HCT116 (cell line): ENCODE results near the gene PPRC1. TPM values are rescaled to one million over a fixed set of nuclear protein-coding genes. Genes with fewer than 3 reads are reported as not detected.

ENCODE experiments used
- ATAC-seq: fragments of 200-7000 bp; cut with Tn5 transposase; 2 replicates; pipeline ENCODE4 v1.9.1; 2020; ENCODE audit warnings: mild to moderate bottlenecking, moderate library complexity
- BruUV-seq: library from RNA; stranded (reverse); fragments of 400-500 nt; replicated peaks from 2 replicates; lab custom pipeline; 2021; lab: Mats Ljungman, UMichigan
- CTCF ChIA-PET: fragments of 300-600 bp; sonication (Branson Sonifier 250); formaldehyde crosslinking; loops from one replicate; lab custom pipeline; 2021; ENCODE audit warnings: antibody characterized with exemption; lab: Charles Lee
- POLR2A ChIA-PET: fragments of 300-600, 350-600 bp; sonication (Branson Sonifier 250); formaldehyde crosslinking; loops from one replicate; lab custom pipeline; 2021; ENCODE audit warnings: antibody characterized with exemption; lab: Charles Lee
- RAD21 ChIA-PET, 2 experiments: fragments of 300-600 bp; sonication (Branson Sonifier 250); formaldehyde crosslinking; loops; one replicate each; lab custom pipeline; 2023; ENCODE audit warnings: low total read pairs in 2 of 2; ENCODE audit not compliant: uncharacterized antibody in 2 of 2, unreplicated experiment in 2 of 2, low non-redundant PET in 1 of 2; lab: Charles Lee
- DNase-seq: peaks from one replicate; pipeline ENCODE4 v3.0.0-alpha.2; 2010; ENCODE audit warnings: low read depth, low spot score
- H2AFZ ChIP-seq: fragments of 200-600 bp; shearing (Covaris generic), sonication (generic); 2 replicates; pipeline ENCODE4 v1.6.1; 2017; ENCODE audit warnings: low read depth, mixed run types, mixed read lengths, antibody characterized with exemption, low read length; ENCODE audit not compliant: poor library complexity, severe bottlenecking
- H3K27ac ChIP-seq: 2 replicates; pipeline ENCODE4 v1.5.1; 2012; ENCODE audit warnings: low read depth, low read length
- H3K27me3 ChIP-seq: fragments of 200-600 bp; sonication (generic); 2 replicates; pipeline ENCODE4 v1.6.1; 2016; ENCODE audit warnings: mixed run types, low read length, mixed read lengths; ENCODE audit not compliant: insufficient read depth
- H3K36me3 ChIP-seq, 2 experiments: fragments of 200-500 bp in 1 of 2; fragments of 200-600 bp in 1 of 2; sonication (Bioruptor generic) in 1 of 2; sonication (generic) in 1 of 2; 2 replicates each; pipeline versions ENCODE4 v1.5.1 to v1.6.1; 2014 to 2016; ENCODE audit warnings: low read length in 2 of 2, inconsistent platforms in 1 of 2, mixed read lengths in 1 of 2, mixed run types in 1 of 2; ENCODE audit not compliant: insufficient read depth in 2 of 2, control insufficient read depth in 1 of 2
- H3K4me1 ChIP-seq, 2 experiments: fragments of 200-600 bp in 1 of 2; sonication (generic) in 1 of 2; 2 replicates each; pipeline versions ENCODE4 v1.5.1 to v1.6.1; 2012 to 2017; ENCODE audit warnings: low read length in 2 of 2, inconsistent platforms in 1 of 2, mild to moderate bottlenecking in 1 of 2, mixed read lengths in 1 of 2, mixed run types in 1 of 2, moderate library complexity in 1 of 2; ENCODE audit not compliant: insufficient read depth in 2 of 2, control insufficient read depth in 1 of 2
- H3K4me2 ChIP-seq: fragments of 200-600 bp; sonication (generic); 2 replicates; pipeline ENCODE4 v1.6.1; 2017; ENCODE audit warnings: mixed run types, low read length, mixed read lengths
- H3K4me3 ChIP-seq, 2 experiments: fragments of 200-600 bp in 1 of 2; sonication (generic) in 1 of 2; replicated peaks in 1 of 2; 2 replicates each; pipeline ENCODE4 v1.5.1; 2011 to 2016; ENCODE audit warnings: low read length in 2 of 2, control low read depth in 1 of 2, low read depth in 1 of 2, mild to moderate bottlenecking in 1 of 2, mixed read lengths in 1 of 2, mixed run types in 1 of 2
- H3K79me2 ChIP-seq: fragments of 200-600 bp; sonication (generic); 2 replicates; pipeline ENCODE4 v1.6.1; 2017; ENCODE audit warnings: mild to moderate bottlenecking, mixed run types, low read length, moderate library complexity, mixed read lengths; ENCODE audit not compliant: insufficient read depth
- H3K9ac ChIP-seq: fragments of 200-600 bp; sonication (generic); 2 replicates; pipeline ENCODE4 v1.6.1; 2016; ENCODE audit warnings: low read length, mixed read lengths
- H3K9me2 ChIP-seq: fragments of 200-600 bp; sonication (generic), shearing (Covaris generic); 2 replicates; pipeline ENCODE4 v1.6.1; 2017; ENCODE audit warnings: mixed run types, mild to moderate bottlenecking, moderate library complexity; ENCODE audit not compliant: insufficient read depth
- H3K9me3 ChIP-seq, 2 experiments: fragments of 200-500 bp in 1 of 2; fragments of 200-600 bp in 1 of 2; sonication (Bioruptor generic) in 1 of 2; sonication (generic) in 1 of 2; 2 replicates each; pipeline ENCODE4 v1.6.1; 2014 to 2017; ENCODE audit warnings: low read length in 2 of 2, mixed read lengths in 2 of 2, inconsistent platforms in 1 of 2, low read depth in 1 of 2, mild to moderate bottlenecking in 1 of 2, mixed run types in 1 of 2, moderate library complexity in 1 of 2; ENCODE audit not compliant: control insufficient read depth in 1 of 2, insufficient read depth in 1 of 2
- H4K20me1 ChIP-seq: fragments of 200-600 bp; sonication (generic), shearing (Covaris generic); 2 replicates; pipeline ENCODE4 v1.6.1; 2017; ENCODE audit warnings: mixed run types, mild to moderate bottlenecking, moderate library complexity; ENCODE audit not compliant: insufficient read depth
- CEBPB ChIP-seq: IDR thresholded peaks from 2 replicates; pipeline ENCODE4 v1.6.1; 2012; ENCODE audit warnings: low read depth
- EZH2 ChIP-seq: fragments of 200-600 bp; sonication (generic); IDR thresholded peaks from 2 replicates; pipeline ENCODE4 v1.6.1; 2017; ENCODE audit warnings: antibody characterized with exemption, mixed run types
- JUND ChIP-seq: IDR thresholded peaks from 2 replicates; pipeline ENCODE4 v1.6.1; 2012
- POLR2A ChIP-seq: IDR thresholded peaks from 2 replicates; pipeline ENCODE4 v1.7.0; 2011; ENCODE audit warnings: borderline replicate concordance; ENCODE audit not compliant: insufficient read depth, insufficient read length; ENCODE audit errors: extremely low read depth
- POLR2AphosphoS5 ChIP-seq: IDR thresholded peaks from 2 replicates; pipeline ENCODE4 v1.6.1; 2011; ENCODE audit warnings: mild to moderate bottlenecking, low read depth, low read length, moderate library complexity
- RAD21 ChIP-seq: IDR thresholded peaks from 2 replicates; pipeline ENCODE4 v1.6.1; 2012; ENCODE audit warnings: low read depth, mild to moderate bottlenecking
- SIN3A ChIP-seq: IDR thresholded peaks from 2 replicates; pipeline ENCODE4 v1.6.1; 2012; ENCODE audit warnings: low read depth
- SP1 ChIP-seq: IDR thresholded peaks from 2 replicates; pipeline ENCODE4 v1.6.1; 2012; ENCODE audit warnings: low read depth
- intact Hi-C: fragments of 100-400 bp; cut with micrococcal nuclease; formaldehyde crosslinking; loops from 2 replicates; pipeline ENCODE4 v1.10.0; 2022
- total RNA-seq: library from RNA; stranded (reverse); gene quantifications from one replicate; pipeline ENCODE4 v1.2.1, GENCODE V29; 2021; ENCODE audit not compliant: unreplicated experiment
- TF ChIP-seq, protein P1 (sequence below): IDR thresholded peaks from 2 replicates; pipeline ENCODE4 v1.6.1; 2012; ENCODE audit warnings: low read depth
- TF ChIP-seq, protein P2 (sequence below): IDR thresholded peaks from 2 replicates; pipeline ENCODE4 v1.6.1; 2012

Gene PPRC1
- total RNA-seq, 1 experiment from 2014 or later, result 93.0 TPM

DNA sequence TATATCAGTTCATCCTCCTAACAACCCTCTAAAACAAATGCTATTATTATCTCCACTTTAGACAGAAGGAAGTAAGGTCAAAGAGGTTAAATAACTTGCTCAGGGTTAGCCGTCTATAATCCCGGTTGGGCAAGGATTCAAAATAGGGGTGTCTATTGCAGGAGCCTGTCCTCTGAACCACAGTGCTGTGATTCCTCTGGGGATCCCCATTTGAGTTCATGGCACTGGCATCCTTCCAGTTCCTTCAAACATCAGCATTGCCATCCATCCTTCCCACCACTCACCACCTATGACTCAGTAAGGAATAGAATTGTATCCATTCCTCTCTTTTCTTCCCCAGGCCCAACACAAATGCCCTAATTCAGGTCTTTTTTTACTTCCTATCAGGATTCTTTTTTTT is 42.1 kb upstream of the PPRC1 start:
- TF ChIP-seq, protein P1, sequence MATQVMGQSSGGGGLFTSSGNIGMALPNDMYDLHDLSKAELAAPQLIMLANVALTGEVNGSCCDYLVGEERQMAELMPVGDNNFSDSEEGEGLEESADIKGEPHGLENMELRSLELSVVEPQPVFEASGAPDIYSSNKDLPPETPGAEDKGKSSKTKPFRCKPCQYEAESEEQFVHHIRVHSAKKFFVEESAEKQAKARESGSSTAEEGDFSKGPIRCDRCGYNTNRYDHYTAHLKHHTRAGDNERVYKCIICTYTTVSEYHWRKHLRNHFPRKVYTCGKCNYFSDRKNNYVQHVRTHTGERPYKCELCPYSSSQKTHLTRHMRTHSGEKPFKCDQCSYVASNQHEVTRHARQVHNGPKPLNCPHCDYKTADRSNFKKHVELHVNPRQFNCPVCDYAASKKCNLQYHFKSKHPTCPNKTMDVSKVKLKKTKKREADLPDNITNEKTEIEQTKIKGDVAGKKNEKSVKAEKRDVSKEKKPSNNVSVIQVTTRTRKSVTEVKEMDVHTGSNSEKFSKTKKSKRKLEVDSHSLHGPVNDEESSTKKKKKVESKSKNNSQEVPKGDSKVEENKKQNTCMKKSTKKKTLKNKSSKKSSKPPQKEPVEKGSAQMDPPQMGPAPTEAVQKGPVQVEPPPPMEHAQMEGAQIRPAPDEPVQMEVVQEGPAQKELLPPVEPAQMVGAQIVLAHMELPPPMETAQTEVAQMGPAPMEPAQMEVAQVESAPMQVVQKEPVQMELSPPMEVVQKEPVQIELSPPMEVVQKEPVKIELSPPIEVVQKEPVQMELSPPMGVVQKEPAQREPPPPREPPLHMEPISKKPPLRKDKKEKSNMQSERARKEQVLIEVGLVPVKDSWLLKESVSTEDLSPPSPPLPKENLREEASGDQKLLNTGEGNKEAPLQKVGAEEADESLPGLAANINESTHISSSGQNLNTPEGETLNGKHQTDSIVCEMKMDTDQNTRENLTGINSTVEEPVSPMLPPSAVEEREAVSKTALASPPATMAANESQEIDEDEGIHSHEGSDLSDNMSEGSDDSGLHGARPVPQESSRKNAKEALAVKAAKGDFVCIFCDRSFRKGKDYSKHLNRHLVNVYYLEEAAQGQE, result no peak
- Histone ChIP-seq H3K27me3 (no peaks in the 10 kb centered on the region), H4K20me1 (no peaks in the 10 kb centered on the region), H3K9me2 (no peaks in the 10 kb centered on the region), H3K9ac (no peak overlapping the region), H3K27ac (no peak overlapping the region), H3K9me3 (no peaks in the 10 kb centered on the region), H3K79me2 (no peaks in the 10 kb centered on the region), H3K4me3 (no peak overlapping the region), H2AFZ (no peak overlapping the region), H3K4me2 (no peak overlapping the region), H3K4me1 (no peaks in the 10 kb centered on the region), H3K36me3 (no peaks in the 10 kb centered on the region)
- no peak for ATAC-seq
- ChIA-PET POLR2A (no interaction called here), RAD21 (no interaction called here), CTCF (no interaction called here)
- DNase-seq, result no peak
- intact Hi-C loops, result no loop called here
- no TSS peak for BruUV-seq

DNA sequence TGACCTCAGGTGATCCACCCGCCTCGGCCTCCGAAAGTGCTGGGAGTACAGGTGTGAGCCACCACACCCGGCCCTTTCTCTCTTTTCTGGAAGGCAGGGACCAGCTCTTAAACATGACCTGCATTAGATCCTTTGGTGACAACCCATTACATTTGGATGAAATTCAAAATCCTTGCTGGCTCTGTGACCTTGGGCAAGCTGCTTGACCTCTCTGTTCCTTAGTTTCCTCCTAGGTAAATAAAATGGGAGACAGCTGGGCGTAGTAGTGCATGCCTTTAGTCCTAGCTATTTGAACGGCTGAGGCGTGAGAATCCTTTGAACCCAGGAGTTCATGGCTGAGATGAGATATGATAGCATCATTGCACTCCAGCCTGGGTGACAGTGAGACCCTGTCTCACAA is 36.4 kb upstream of the PPRC1 start:
- ChIA-PET CTCF (no interaction called here), RAD21 (no interaction called here)
- no peak for TF ChIP-seq POLR2A
- TF ChIP-seq SP1, result no peak
- TF ChIP-seq RAD21, result no peak
- no peak for TF ChIP-seq CEBPB
- TF ChIP-seq JUND, result no peak
- TF ChIP-seq POLR2AphosphoS5, result no peak
- TF ChIP-seq SIN3A, result no peak
- no peak for TF ChIP-seq EZH2
- TF ChIP-seq, protein P2, sequence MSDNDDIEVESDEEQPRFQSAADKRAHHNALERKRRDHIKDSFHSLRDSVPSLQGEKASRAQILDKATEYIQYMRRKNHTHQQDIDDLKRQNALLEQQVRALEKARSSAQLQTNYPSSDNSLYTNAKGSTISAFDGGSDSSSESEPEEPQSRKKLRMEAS, result no peak

More for the DNA sequence above, 36.4 kb upstream of the PPRC1 start:
- Histone ChIP-seq H3K9me3 (no peaks in the 10 kb centered on the region), H3K4me2 (no peak overlapping the region), H2AFZ (no peak overlapping the region), H3K9me2 (no peaks in the 10 kb centered on the region), H3K9ac (no peak overlapping the region), H3K36me3 (no peaks in the 10 kb centered on the region), H3K79me2 (no peaks in the 10 kb centered on the region), H3K27ac (no peak overlapping the region), H3K27me3 (no peaks in the 10 kb centered on the region), H3K4me1 (no peaks in the 10 kb centered on the region), H3K4me3 (no peak overlapping the region), H4K20me1 (no peaks in the 10 kb centered on the region)
- POLR2A ChIA-PET, result no interaction called here
- ATAC-seq (no peak), DNase-seq (no peak)
- intact Hi-C loops, result no loop called here
- no TSS peak for BruUV-seq
